ENCODE results near the gene ARHGAP19. TPM values are rescaled to one million over a fixed set of nuclear protein-coding genes. Genes with fewer than 3 reads are reported as not detected.

ARHGAP19 gene
- total RNA-seq, 3 donors from 2014 or later, result 6.4 to 34.4 (median 14.4) TPM

GRCh38 chr10:97336446-97336845, 44.0 kb upstream of the ARHGAP19 start:
- TF ChIP-seq, protein P1, sequence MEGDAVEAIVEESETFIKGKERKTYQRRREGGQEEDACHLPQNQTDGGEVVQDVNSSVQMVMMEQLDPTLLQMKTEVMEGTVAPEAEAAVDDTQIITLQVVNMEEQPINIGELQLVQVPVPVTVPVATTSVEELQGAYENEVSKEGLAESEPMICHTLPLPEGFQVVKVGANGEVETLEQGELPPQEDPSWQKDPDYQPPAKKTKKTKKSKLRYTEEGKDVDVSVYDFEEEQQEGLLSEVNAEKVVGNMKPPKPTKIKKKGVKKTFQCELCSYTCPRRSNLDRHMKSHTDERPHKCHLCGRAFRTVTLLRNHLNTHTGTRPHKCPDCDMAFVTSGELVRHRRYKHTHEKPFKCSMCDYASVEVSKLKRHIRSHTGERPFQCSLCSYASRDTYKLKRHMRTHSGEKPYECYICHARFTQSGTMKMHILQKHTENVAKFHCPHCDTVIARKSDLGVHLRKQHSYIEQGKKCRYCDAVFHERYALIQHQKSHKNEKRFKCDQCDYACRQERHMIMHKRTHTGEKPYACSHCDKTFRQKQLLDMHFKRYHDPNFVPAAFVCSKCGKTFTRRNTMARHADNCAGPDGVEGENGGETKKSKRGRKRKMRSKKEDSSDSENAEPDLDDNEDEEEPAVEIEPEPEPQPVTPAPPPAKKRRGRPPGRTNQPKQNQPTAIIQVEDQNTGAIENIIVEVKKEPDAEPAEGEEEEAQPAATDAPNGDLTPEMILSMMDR (IDR thresholded peaks at IDR 0.05), result no peak
- TF ChIP-seq POLR2A (IDR thresholded peaks at IDR 0.05) (no peak), POLR2AphosphoS5 (IDR thresholded peaks at IDR 0.05) (no peak)
- Histone ChIP-seq H3K27me3 (no peaks in the 10 kb centered on the region), H3K4me1 (peaks cover 4 to 7% of the 10 kb centered on the region in 2 donors), H3K4me3 (peak overlapping the region in 1 of 3 donors; percentile 33), H3K9me3 (no peaks in the 10 kb centered on the region), H3K27ac (peak overlapping the region; percentile 81 to 84), H3K36me3 (no peaks in the 10 kb centered on the region)
- intact Hi-C loops (cut with DNase I; ENCODE audit: low total_unique reads), result no loop called here
- no peak for DNase-seq (ENCODE audit: low spot score in 2 of 2)

DNA sequence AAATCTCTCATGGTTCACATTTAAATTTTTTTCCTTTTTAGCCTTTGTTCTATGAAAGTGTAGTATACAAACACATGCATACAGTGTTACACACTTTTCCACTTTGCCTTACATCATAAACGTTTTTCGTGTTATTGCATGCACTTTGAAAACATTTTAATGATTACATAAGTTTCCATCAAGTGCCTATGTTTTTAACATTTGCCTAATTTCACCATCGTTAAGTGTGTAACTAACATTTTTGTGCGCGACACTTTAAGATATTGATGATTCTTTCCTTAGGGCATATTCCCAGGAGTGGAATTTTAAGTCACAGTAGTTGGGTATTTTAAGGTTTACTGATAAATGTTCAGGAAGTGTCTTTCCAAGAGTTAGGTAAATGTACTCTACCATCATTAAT, 43.6 kb upstream of the ARHGAP19 start:
- no peak for DNase-seq (ENCODE audit: low spot score in 2 of 2)
- intact Hi-C loops (cut with DNase I; ENCODE audit: low total_unique reads), result no loop called here
- Histone ChIP-seq H3K27me3 (no peaks in the 10 kb centered on the region), H3K4me3 (no peak overlapping the region), H3K27ac (peak overlapping the region in 1 of 2 donors; percentile 84), H3K4me1 (peaks cover 4 to 9% of the 10 kb centered on the region in 2 donors), H3K9me3 (no peaks in the 10 kb centered on the region), H3K36me3 (no peaks in the 10 kb centered on the region)
- TF ChIP-seq POLR2A (IDR thresholded peaks at IDR 0.05) (no peak), POLR2AphosphoS5 (IDR thresholded peaks at IDR 0.05) (no peak)
- TF ChIP-seq, protein P1 (IDR thresholded peaks at IDR 0.05), result no peak

DNA sequence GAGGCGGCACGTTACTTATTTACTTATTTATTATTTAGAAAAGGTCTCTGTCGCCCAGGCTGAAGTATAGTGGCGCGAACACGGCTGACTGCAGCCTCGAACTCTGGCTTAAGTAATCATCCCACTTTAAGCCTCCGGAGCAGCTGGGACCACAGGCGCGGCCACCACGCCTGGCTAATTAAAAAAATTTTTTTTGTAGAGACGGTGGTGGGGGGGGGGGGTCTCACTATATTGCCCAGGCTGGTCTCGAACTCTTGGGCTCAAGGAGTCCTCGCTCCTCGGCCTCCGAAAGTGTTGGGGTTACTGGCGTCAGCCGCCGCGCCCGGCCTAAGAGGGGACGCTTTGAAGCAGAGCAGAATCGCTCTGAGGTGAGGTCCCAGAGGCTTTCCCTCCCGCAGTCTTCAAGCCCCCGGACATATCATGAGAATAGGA, 42.8 kb upstream of the ARHGAP19 start:
- no peaks in the 10 kb centered on the region for H3K27me3 ChIP-seq
- no peaks in the 10 kb centered on the region for H3K36me3 ChIP-seq
- H3K9me3 ChIP-seq, result no peaks in the 10 kb centered on the region
- H3K27ac ChIP-seq, result peak overlapping the region; percentile 96 to 97
- peaks cover 4 to 9% of the 10 kb centered on the region in 2 donors for H3K4me1 ChIP-seq
- intact Hi-C loops (cut with DNase I; ENCODE audit: low total_unique reads), result no loop called here
- DNase-seq (ENCODE audit: low spot score in 2 of 2), result no peak
- TF ChIP-seq POLR2A (IDR thresholded peaks at IDR 0.05) (no peak), POLR2AphosphoS5 (IDR thresholded peaks at IDR 0.05) (no peak)
- TF ChIP-seq, protein P1 (IDR thresholded peaks at IDR 0.05), result no peak
- peak overlapping the region; percentile 76 to 98 (median 89) for H3K4me3 ChIP-seq

DNA sequence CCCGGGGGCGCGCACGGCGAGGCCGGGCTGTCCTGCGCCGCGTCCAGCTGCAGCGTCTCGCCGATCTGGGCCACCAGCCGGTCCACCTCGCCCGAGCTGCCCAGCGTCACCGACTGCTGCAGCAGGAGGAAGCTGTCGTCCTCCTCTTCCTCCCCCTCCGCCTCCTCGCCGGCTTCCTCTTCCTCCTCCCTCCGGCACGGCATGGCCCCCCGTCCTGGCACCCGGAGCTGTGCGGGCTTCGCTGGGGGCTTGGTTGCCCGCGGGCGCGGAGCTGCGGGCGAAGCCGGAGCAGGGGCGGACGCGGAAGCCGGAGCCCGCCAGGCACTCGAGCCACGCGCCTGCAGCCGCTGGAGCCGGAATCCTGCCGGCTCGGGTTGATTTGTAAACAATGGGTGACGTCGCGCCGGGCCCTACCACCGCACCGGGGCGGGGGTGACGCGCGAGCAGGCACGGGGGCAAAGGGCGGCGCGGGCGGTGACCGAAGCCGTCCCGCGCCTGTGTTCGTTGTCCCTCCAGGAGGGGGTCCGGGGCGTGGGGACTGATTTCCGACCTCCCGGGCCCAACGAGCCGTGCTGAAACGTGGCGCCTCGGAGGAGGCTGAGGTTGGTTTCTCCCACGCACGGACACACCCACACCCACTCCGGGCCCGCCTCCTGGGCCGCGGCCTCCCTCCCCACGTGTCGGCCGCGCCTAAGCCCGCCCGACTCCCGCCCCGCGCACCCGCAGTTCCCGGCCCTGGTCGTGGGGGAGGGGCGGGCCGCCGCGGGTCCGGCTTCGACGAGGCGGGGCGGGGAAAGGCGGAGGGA, 42.1 kb upstream of the ARHGAP19 start, which contains the start of gene FRAT2:
Gene FRAT2 (minus strand): TSS at position 360 of the 806 bp plus-strand sequence. CDS start 157 bp downstream, at position 203.
- Histone ChIP-seq H3K36me3 (no peaks in the 10 kb centered on the region), H3K9me3 (no peaks in the 10 kb centered on the region), H3K27me3 (no peaks in the 10 kb centered on the region), H3K4me3 (peak within 1 kb of the TSS; percentile 76 to 98 (median 89)), H3K27ac (peak within 1 kb of the TSS; percentile 96 to 97), H3K4me1 (peaks cover 4 to 9% of the 10 kb centered on the region in 2 donors)
- peak; percentile 89 to 91 for DNase-seq (ENCODE audit: low spot score in 2 of 2)
- TF ChIP-seq, protein P1 (IDR thresholded peaks at IDR 0.05), result peak in 1 of 3 donors; percentile 33
- TF ChIP-seq POLR2A (IDR thresholded peaks at IDR 0.05), result peak; percentile 46
- TF ChIP-seq POLR2AphosphoS5 (IDR thresholded peaks at IDR 0.05), result peak; percentile 67 to 96 (median 84)
- intact Hi-C loops (cut with DNase I; ENCODE audit: low total_unique reads), result loop anchor here (5.0 kb wide), 1 partner anchor 163 kb away; the partner anchor contains the start of genes MMS19 and UBTD1
